AG04449 (cell line): ENCODE results near the gene GAB2.

Experiments used
- CTCF ChIA-PET: fragments of 350-600 bp; formaldehyde crosslinking; extraction: SDS; loops from one replicate; lab custom pipeline; 2021; ENCODE audit warnings: antibody characterized with exemption; lab: Yijun Ruan, JAX
- POLR2A ChIA-PET: fragments of 400-600, 350-600 bp; formaldehyde crosslinking; extraction: SDS; loops from one replicate; lab custom pipeline; 2020; ENCODE audit warnings: antibody characterized with exemption, inconsistent platforms; lab: Yijun Ruan, JAX
- DNase-seq: peaks from one replicate; pipeline ENCODE4 v3.0.0-alpha.2; 2010; ENCODE audit warnings: low read depth, low spot score
- H3K4me3 ChIP-seq: 2 replicates; pipeline ENCODE4 v1.5.1; 2011; ENCODE audit warnings: low read depth, mild to moderate bottlenecking, control low read depth, low read length
- TF ChIP-seq, protein P1 (sequence below): IDR thresholded peaks from one replicate; pipeline ENCODE4 v1.5.1; 2011; ENCODE audit warnings: mild to moderate bottlenecking, moderate library complexity, low read length, control low read depth, inconsistent platforms; ENCODE audit not compliant: insufficient read depth; ENCODE audit errors: missing control alignments

The GAB2 gene

DNA sequence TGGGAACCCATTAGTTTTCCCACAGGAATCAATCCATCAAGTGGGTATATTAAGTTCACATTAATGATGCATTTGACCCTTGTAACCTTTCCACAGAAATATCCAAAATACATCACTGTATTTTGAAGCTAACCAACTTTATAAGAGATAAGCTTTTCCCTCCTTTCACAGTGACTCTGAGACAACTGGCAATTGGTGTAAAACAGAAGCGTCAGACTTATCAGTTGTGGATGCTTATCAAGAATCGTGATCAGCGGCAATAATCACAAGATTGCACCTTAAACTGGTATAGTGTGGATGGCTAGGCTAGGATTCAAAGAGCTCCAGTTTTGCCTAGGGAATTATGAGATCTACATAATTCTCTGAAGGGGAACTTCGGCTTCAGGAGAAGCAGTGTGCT is 155.8 kb downstream of the GAB2 start:
- no peak overlapping the region for H3K4me3 ChIP-seq
- POLR2A ChIA-PET: no interaction called here
- CTCF ChIA-PET: interaction anchor here (1.4 to 1.7 kb wide), 3 partner anchors 10 to 303 kb away, joined by 4 to 6 read pairs (median 5); no protein-coding TSS in a partner anchor
- TF ChIP-seq, protein P1, sequence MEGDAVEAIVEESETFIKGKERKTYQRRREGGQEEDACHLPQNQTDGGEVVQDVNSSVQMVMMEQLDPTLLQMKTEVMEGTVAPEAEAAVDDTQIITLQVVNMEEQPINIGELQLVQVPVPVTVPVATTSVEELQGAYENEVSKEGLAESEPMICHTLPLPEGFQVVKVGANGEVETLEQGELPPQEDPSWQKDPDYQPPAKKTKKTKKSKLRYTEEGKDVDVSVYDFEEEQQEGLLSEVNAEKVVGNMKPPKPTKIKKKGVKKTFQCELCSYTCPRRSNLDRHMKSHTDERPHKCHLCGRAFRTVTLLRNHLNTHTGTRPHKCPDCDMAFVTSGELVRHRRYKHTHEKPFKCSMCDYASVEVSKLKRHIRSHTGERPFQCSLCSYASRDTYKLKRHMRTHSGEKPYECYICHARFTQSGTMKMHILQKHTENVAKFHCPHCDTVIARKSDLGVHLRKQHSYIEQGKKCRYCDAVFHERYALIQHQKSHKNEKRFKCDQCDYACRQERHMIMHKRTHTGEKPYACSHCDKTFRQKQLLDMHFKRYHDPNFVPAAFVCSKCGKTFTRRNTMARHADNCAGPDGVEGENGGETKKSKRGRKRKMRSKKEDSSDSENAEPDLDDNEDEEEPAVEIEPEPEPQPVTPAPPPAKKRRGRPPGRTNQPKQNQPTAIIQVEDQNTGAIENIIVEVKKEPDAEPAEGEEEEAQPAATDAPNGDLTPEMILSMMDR: no peak
- no peak for DNase-seq

DNA sequence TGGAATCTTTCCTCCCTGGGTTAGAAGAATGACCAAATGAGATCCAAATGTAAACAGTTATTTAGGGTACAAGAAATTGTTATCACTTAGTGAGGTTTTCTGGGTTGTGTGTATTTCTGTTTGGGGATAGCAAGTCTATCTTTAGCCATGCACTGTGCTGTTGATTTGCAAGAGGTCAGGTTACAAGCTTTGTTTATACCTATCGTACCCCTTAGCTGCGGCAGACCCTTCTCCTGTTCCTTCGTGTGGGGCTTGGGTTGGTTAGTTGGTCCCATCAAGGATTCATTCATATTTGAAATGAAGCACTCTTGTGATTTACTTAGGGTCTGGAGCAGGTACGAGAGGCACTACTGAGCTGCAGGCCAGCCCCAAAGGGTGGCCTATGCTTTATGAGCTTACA is 156.3 kb downstream of the GAB2 start:
- TF ChIP-seq, protein P1: no peak
- CTCF ChIA-PET: interaction anchor here (1.4 to 1.7 kb wide), 2 partner anchors 33 to 303 kb away, joined by 4 to 5 read pairs; no protein-coding TSS in a partner anchor
- no peak for DNase-seq
- H3K4me3 ChIP-seq: no peak overlapping the region
- POLR2A ChIA-PET: no interaction called here

DNA sequence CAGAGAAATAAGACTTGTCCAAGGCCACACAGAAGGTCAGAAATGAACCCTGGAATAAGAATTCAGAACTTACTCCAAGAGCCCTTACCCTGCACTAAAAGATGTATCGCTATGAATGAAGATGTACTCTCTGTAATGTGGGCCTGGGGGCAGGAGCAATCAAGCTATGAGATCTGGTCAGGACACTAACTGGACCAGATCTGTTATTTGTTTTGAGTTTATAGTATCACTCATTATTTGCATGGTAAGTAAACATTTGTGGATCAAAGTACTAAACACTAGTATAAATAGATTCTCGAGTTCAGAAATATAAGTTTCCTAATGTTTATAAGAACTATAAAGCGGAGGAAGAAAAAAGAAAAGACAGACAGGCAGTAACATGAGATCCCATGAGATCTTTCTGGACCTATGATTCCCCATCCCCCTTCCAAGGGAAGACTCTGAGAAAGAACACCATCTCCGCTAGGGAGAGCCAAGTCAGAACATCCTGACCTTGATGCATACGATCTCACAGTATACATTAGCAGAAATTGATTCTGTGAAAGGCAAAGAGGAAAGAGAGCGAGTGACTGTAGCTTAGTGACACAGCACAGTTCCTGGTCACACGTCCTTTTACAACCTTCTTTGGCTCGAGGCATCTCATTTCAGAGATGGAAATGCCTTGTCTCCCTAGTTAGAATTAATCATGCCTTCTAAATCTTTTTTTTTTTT is 157.7 kb downstream of the GAB2 start:
- DNase-seq: no peak
- POLR2A ChIA-PET: interaction anchor here (0.6 kb wide), 1 partner anchor 180 kb away, joined by 3 read pairs; the partner anchor contains the start of gene NDUFC2
- H3K4me3 ChIP-seq: no peak overlapping the region
- TF ChIP-seq, protein P1: no peak
- CTCF ChIA-PET: no interaction called here

DNA sequence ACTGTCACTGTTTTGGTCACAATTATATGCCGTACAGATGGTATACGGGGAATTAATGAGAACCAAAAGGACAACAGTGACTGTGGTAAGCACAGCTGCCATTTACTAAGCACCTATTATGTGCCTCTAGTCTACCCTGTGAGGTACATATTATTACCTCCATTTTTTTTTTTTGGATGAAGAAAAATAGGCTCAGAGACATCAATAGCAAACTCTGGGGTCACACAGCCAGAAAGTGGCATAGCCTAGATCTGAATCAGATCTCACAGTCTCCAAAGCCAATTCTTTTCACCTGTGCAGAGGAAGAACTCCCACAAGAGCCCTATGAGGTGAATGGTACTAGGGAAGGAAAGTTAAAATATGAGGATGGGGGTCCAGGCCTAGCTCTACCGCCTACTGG is 160.0 kb downstream of the GAB2 start:
- POLR2A ChIA-PET: no interaction called here
- TF ChIP-seq, protein P1: no peak
- CTCF ChIA-PET: no interaction called here

DNA sequence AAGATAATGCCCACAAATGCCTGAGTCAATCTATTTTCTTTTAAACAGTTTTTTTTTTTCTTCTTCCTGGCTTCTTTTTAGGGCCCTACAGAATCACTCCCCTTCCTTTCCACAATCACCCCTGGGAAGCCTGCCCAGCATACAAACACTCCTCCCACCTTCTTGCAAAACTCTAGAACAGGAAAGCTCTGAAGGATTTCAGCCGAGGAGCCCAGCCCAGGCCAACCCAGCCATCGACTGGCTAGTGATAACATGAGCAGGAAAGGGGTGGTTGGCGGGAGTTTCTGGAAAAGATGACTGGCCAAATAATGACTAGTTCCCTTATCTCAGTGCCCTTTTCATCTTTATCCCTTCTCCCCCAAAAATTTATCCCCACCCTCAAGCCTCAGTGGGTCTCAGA is 160.7 kb downstream of the GAB2 start:
- ChIA-PET CTCF (no interaction called here), POLR2A (no interaction called here)
- no peak overlapping the region for H3K4me3 ChIP-seq
- TF ChIP-seq, protein P1: no peak
- DNase-seq: peak; percentile 33

More for the DNA sequence above, 160.0 kb downstream of the GAB2 start:
- DNase-seq: no peak
- no peak overlapping the region for H3K4me3 ChIP-seq

DNA sequence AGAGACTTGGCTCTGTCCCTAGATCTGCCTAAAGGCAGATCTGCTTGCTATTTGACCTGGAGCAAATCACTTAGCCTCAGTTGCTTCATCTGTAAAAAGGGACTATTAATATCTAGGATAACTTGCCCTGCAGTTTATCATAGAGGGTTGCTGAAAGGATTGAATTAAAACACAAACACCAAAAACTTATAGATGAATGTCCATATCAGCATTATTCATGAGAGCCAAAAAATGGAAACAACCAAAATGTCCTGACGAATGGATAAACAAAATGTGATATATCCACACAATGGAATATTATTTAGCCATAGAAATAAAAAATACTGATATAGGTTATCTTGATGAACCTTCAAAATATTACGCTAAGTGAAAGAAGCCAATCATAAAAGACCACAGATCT is 161.7 kb downstream of the GAB2 start:
- CTCF ChIA-PET: interaction anchor here (1.7 kb wide), 1 partner anchor 309 kb away, joined by 3 read pairs; no protein-coding TSS in a partner anchor
- H3K4me3 ChIP-seq: no peak overlapping the region
- TF ChIP-seq, protein P1: no peak
- no peak for DNase-seq
- POLR2A ChIA-PET: no interaction called here
